NOMO-1 treated with DMSO at 0.1 percent for 48 hours (cell line): ENCODE data around the gene GLMP.

Source experiments
- DNase-seq: peaks from one replicate; lab custom pipeline; 2025; ENCODE audit not compliant: unreplicated experiment; lab: John Stamatoyannopoulos, UW

The GLMP gene

DNA sequence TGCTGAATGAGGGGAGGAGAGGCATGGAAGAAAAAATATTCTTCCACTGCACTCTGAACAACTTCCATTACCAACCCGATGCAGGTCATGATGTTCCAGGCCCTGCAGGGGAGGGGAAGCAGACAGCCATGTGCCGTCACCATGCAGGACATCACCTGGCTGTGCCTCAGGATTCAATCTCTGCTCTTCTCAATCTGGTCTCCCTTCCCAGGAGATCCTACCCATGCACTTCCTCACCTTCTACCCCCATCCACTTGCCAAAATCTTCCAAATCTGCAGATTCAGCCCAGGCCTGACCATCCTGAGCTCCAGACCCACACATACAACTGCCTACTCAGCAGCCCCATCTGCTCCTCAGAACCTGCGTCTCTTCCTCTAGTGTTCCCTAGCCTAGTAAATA, 41.8 kb downstream of the GLMP start:
- DNase-seq, result no peak

DNA sequence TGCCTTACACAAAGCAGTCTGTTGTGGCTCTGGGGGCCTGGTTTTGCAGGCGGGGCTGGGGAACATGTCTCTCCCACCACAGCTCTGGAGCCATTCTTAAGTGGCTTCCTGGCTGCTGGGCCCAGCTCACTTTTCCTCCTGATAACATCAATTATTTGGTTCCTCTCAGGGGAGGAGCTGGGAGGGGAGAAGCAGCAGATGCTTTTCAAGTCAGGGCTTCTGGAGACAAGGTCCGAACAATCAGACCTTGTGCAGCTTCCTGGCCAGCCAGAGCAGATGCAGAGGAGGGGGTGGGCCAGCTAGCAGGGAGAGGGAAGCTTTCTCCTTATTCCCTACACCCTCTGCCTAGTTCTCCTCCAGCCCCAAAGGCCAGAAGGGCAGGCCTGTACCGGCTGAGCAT, 44.0 kb downstream of the GLMP start:
- DNase-seq, result no peak

DNA sequence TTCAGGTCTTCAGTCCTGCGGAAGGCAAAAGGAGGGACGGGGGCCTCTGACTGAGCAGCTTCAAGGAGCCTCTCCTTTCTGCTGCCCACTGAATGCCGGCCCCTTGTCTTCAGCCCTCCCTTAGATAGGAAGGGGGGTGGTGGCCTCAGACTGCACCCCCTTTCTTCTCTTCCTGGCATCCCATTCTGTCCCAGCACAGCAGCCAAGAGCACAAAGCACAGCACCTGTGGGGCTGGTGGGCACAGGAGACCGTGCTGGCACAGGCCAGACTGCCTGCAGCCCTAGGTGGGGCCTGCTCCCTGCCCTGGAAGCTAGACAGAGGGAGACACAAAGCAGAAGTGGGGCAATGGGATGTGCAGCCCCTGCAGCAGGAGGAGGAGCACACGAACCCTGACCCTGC, 45.9 kb downstream of the GLMP start:
- DNase-seq, result no peak

DNA sequence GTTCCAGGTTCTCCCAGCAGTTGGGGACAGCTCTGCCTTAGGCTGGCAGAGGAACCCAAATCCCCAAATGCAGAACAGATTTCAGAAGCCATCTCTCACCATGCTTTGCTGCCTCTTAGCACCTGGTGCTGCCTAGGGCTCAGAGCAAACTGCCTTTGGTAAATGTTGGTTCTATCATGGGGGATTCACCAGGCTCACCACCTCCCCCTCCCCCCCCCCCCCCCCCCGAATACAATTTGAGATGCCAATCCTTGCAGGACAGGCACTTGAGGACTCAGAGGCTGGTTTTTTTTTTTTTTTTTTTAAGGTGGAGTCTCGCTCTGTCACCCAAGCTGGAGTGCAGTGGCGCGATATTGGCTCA, 47.2 kb downstream of the GLMP start:
- no peak for DNase-seq

DNA sequence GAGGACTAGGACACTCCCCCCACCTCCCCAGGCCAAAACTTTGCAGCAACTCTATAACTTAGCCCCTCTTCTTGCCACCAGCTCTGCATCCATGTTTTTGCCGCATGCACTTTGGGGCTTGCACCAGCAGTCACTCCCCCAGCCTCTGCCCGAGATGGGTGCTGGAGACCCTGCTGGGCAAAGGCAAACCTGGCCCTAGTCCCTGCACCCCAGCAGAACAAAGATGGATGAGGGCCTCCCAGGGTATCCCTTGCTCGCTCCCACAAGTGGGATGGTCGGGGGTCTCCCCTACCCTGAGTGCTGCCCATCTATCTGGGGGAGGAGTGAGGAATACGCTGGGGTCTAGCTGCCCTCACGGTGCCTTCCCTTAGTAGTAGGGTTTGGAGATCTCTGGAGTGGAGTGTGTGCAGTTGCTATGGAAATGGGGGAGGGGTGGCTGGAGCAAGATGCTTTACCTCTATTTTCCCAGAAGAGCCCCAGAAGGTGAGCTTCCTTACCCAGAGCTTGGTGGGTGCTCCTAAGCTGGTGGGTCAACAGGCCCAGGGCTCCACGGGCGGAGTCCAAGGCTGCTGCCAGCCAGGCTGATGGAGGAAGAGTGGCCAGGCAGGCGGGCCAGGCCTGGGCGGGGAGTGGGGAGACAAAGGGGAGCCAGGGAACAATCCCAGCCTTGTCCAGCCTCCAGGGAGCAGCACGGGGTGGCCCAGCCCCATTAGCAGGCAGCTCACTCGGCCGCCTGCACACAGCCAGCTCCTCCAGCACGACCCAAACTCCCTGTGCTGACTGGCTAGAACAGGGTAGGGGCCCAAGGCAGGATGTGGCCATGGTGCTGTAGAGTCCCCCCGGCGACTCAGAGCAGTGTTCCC, 47.8 kb downstream of the GLMP start, which contains the start of gene PAQR6:
PAQR6 (minus strand) TSS at position 597 of the 863 bp plus-strand sequence. CDS start 1,325 bp downstream, outside the sequence.
- DNase-seq, result no peak

DNA sequence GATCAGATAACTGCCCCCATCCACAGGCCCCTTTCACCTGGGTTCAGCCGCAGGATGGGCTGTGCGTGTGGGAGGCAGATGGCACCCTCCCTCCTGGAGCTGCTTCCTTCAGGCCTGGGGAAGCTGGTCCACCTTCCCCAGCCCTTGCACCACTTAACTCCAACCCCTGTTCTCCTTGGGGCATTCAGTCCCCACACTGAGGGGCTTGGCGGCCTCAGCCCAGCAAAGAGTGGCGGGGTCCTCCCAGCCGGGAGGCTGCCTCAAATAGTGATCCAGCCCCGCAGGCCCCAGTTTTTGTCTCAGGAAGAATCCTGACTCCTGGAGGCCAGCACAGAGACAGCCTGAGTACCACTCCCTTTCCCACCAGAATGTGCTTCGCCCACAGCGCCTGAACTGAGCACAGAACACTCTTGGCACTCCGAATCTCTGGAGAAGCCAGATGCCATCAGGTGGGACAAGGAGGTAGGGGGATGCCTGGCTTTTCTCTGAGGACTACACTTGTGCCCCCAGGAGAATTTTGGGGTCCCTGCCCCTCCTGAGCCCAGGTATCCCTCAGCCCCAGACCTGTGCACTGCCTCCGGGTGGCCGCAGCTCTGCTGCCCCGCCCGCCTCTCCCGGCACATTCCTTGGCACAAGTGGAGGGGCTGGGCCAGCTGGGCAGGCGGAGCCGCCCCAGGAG, 48.6 kb downstream of the GLMP start:
- DNase-seq, result no peak

DNA sequence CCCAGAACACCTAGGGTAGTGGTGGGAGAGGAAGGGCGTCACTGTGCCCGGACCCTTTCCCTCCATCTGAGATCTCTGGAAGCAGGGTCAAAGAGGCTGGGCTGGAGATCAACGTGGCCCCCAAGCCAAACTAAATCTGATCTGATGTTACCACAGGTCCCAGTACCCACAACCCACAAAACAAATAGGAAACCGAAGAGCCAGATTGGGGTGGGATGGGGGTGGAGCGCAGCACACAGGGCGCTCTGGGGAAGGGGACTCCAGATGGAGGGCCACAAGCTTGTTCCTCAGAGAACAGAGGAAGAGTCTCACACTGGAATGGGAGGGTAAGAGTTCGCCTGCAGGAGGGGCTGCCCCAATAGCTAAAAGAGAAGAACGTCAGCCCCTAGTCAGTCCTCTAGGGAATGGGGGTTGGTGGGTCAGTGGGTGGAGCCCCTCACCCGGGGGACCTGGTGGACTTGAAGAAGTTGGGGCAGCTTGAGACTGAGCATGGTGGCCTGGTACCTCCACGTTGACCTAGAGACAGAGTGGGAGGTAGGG, 49.2 kb downstream of the GLMP start:
- no peak for DNase-seq

DNA sequence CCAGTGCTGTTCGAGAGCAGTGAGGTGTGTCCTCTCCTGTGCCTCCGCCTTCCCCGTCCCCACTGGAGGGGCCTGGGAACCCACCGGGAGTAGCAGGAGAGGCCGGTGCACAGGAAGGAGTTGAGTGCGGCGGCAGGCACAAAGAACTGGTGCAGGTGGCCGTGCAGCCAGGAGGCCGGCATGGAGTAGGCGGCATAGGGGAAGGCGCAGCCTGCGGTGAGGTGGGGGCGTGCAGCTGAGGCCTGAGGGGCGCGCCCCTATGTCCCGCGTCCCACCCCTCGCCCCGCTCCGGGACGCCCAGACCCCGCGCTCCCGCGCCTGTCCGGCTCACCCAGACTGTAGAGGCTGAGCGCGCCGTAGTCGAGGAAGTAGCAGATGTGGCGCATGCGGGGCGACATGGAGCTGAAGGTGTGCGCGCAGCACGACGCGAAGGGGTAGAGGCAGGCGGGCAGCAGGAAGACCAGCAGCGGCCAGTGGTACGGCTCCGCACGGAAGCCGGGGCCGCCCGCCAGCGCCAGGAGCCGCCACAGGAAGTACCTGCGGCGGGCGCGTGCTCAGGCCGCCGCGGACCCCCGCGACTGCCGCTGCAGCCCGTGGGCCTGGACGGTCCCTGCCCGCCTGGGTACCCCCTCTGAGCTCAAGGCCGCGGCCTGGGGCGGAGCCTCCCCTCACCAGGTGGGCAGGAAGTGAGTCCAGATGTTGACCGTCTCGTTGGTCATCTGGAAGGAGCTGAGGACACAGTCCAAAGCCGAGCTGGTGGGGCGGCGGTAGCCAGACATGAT, 49.8 kb downstream of the GLMP start:
- DNase-seq, result peak; percentile 27

DNA sequence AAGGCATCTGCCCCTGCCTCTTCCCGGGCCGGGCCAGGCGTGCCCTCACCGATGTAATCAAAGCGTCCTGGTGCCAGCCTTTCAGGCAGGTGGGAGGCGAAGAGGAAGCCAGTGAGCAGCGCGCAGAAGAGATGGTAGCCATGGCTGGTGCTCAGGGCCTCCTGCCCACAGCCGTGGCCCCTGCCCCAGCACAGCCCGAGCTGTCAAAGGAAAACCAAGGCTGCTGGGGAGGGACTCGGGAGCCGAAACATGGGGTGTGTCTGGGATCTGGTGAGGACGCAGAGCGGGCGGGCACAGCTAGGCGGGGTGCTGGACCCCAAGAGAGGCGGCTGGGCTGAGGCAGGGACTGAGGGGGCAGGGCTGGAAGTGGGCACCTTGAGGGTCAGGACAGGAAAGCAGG, 50.8 kb downstream of the GLMP start:
- no peak for DNase-seq

DNA sequence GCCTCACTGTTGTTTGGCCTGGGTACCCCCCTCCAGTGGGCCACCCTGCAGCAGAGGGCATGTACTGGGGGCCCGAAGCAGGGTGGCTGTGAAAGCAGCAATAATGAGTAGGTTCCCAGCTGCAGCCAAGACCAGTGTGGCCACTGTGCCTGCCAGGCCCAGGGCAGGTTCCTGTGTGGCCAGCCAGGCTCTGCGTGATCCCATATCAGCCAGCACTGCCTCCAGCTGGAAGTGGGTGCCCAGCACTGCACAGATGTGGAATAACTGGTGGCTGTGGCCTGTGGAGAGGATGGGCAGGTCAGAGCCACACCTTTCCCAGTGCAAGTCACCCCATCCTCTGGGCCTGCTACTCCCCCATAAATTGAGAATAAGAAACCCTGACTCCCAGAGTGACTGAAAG, 51.4 kb downstream of the GLMP start:
- DNase-seq, result no peak

DNA sequence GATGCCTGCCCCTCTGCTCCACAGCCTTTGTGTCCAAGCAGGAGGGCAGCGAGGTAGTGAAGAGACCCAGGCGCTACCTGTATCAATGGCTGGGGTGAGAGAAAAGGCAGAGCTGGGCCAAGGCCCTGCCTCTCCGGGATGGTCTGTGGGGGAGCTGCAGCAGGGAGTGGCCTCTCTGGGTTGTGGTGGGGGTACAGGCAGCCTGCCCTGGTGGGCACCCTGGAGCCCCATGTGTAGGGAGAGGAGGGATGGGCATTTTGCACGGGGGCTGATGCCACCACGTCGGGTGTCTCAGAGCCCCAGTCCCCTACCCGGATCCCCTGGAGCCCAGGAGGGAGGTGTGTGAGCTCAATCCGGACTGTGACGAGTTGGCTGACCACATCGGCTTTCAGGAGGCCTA, 52.7 kb downstream of the GLMP start:
- DNase-seq, result no peak
